ENCODE data around the gene SLC6A6.

- TF ChIP-seq CTCF (IDR thresholded peaks at IDR 0.05) = no peak
- no peak for TF ChIP-seq POLR2A (IDR thresholded peaks at IDR 0.05)
Measured at GRCh38 chr3:14360123-14360881, 42.1 kb upstream of the SLC6A6 start.
